Vagina (tissue), 2 donors: Measurements from ENCODE around the gene HRCT1.

Experiments used
- CTCF ChIP-seq, 3 experiments: fragments of 450-650 bp in 2 of 3; fragments of 200-600 bp in 1 of 3; sonication (generic) in 1 of 3; IDR thresholded peaks; one replicate each; pipeline ENCODE4 v1.5.1; 2017 to 2019; ENCODE audit warnings: antibody characterized with exemption in 3 of 3, mild to moderate bottlenecking in 2 of 3, moderate library complexity in 2 of 3
- POLR2A ChIP-seq, 2 donors: fragments of 450-650 bp; IDR thresholded peaks; one replicate each; pipeline ENCODE4 v1.6.1; 2017; ENCODE audit warnings: antibody characterized with exemption in 2 of 2, mild to moderate bottlenecking in 2 of 2, moderate library complexity in 2 of 2
- POLR2AphosphoS5 ChIP-seq, 2 donors: sonication (generic); formaldehyde crosslinking; IDR thresholded peaks; one replicate each; pipeline ENCODE4 v1.9.0; 2017; ENCODE audit warnings: antibody characterized with exemption in 2 of 2, mild to moderate bottlenecking in 2 of 2, low read depth in 1 of 2; ENCODE audit not compliant: insufficient read depth in 1 of 2

- no peak for TF ChIP-seq CTCF (IDR thresholded peaks at IDR 0.05)
- no peak for TF ChIP-seq POLR2A (IDR thresholded peaks at IDR 0.05)
- TF ChIP-seq POLR2AphosphoS5 (IDR thresholded peaks at IDR 0.05; ENCODE audit: insufficient read depth in 1 of 2, low read depth in 1 of 2) = peak; percentile 6 to 60
Measured at GRCh38 chr9:35907711-35908503, 1.9 kb downstream of the HRCT1 start.
